B cell (primary cell): ENCODE measurements around the gene ETV3L.

Source experiments
- EZH2 ChIP-seq: IDR thresholded peaks from 2 replicates; pipeline ENCODE4 v1.6.1; 2012; ENCODE audit warnings: borderline replicate concordance, low read depth, mild to moderate bottlenecking, moderate library complexity, low read length; ENCODE audit not compliant: insufficient read depth, poor library complexity, severe bottlenecking
- TF ChIP-seq, protein P1 (sequence below): fragments of 200-600 bp; IDR thresholded peaks from one replicate; pipeline ENCODE4 v1.8.0; 2022; ENCODE audit warnings: antibody characterized with exemption, mild to moderate bottlenecking

DNA sequence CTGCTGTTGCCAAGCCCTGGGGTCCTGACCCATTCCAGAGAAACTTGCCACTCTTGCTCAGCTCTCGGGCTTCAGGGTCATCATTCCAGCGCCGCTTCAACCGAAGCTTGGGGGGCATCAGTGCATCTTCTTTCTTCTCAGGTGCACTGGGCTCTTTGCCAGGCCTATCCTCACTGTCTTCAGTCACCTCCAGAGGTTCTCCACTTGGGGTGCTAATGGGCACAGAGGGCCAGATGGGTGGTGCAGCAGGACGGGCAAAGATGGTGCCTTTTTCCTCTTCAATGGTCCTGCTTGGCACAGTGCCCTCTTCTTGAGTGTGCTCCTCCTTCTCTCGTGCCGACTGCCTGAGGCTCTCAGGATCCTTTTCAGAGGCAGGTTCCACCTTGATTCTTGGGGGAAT lies 25.2 kb upstream of the ETV3L start:
- TF ChIP-seq, protein P1, sequence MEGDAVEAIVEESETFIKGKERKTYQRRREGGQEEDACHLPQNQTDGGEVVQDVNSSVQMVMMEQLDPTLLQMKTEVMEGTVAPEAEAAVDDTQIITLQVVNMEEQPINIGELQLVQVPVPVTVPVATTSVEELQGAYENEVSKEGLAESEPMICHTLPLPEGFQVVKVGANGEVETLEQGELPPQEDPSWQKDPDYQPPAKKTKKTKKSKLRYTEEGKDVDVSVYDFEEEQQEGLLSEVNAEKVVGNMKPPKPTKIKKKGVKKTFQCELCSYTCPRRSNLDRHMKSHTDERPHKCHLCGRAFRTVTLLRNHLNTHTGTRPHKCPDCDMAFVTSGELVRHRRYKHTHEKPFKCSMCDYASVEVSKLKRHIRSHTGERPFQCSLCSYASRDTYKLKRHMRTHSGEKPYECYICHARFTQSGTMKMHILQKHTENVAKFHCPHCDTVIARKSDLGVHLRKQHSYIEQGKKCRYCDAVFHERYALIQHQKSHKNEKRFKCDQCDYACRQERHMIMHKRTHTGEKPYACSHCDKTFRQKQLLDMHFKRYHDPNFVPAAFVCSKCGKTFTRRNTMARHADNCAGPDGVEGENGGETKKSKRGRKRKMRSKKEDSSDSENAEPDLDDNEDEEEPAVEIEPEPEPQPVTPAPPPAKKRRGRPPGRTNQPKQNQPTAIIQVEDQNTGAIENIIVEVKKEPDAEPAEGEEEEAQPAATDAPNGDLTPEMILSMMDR, result no peak
- TF ChIP-seq EZH2, result no peak
